Testis (tissue), 2 donors: ENCODE measurements around the gene ETS1.

Experiments used
- POLR2A ChIP-seq: fragments of 450-650 bp; IDR thresholded peaks from one replicate; pipeline ENCODE4 v1.6.1; 2017; ENCODE audit warnings: antibody characterized with exemption, mild to moderate bottlenecking, moderate library complexity
- TF ChIP-seq, protein P1 (sequence below), 3 experiments: fragments of 450-650 bp in 2 of 3; fragments of 200-600 bp in 1 of 3; sonication (generic) in 1 of 3; IDR thresholded peaks; one replicate each; pipeline ENCODE4 v1.5.1; 2016 to 2019; ENCODE audit warnings: antibody characterized with exemption in 3 of 3, mild to moderate bottlenecking in 2 of 3, moderate library complexity in 1 of 3

DNA sequence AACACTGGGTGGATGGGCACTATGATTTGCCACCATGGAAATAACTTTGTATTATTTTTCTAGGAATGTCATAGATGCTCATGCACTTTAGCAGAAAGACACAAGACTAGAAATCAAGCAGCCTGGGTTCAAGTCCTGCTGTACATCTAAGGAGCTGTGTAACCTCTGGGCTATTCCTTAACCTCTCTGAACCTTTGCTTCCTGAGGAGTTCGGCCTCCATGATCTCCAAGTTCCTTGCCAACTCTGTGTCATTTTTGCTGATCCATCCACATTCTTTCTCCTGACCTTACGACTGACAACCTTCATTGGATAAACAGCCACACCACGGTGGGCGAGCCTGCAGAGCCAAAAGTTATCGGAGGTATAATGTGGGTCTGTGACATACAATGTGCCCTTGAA lies 24.1 kb downstream of the ETS1 start:
- TF ChIP-seq, protein P1, sequence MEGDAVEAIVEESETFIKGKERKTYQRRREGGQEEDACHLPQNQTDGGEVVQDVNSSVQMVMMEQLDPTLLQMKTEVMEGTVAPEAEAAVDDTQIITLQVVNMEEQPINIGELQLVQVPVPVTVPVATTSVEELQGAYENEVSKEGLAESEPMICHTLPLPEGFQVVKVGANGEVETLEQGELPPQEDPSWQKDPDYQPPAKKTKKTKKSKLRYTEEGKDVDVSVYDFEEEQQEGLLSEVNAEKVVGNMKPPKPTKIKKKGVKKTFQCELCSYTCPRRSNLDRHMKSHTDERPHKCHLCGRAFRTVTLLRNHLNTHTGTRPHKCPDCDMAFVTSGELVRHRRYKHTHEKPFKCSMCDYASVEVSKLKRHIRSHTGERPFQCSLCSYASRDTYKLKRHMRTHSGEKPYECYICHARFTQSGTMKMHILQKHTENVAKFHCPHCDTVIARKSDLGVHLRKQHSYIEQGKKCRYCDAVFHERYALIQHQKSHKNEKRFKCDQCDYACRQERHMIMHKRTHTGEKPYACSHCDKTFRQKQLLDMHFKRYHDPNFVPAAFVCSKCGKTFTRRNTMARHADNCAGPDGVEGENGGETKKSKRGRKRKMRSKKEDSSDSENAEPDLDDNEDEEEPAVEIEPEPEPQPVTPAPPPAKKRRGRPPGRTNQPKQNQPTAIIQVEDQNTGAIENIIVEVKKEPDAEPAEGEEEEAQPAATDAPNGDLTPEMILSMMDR (IDR thresholded peaks at IDR 0.05): no peak
- TF ChIP-seq POLR2A: no peak
